Stimulated activated naive CD8-positive, alpha-beta T cell treated with anti-CD3 and anti-CD28 coated beads, Interleukin-15, amount 100 ng/mL, for 72 hours (primary cell): Measurements from ENCODE around the gene PDILT.

Experiments used
- ATAC-seq: fragments of 150-1000 bp; cut with Tn5 transposase; 2 replicates; pipeline ENCODE4 v1.10.0; 2021; ENCODE audit warnings: mild to moderate bottlenecking, moderate library complexity
- DNase-seq, 2 donors: peaks; one replicate each; pipeline ENCODE4 v3.0.0; 2021 to 2022
- H3K27ac Mint-ChIP-seq, 2 donors: one replicate each; pipeline ENCODE4 v1.8.0; 2022; ENCODE audit warnings: mild to moderate bottlenecking in 2 of 2, mixed read lengths in 2 of 2, moderate library complexity in 2 of 2
- H3K27me3 Mint-ChIP-seq: one replicate; pipeline ENCODE4 v1.8.0; 2022; ENCODE audit warnings: mixed read lengths
- H3K4me1 Mint-ChIP-seq: one replicate; pipeline ENCODE4 v1.8.0; 2022; ENCODE audit warnings: mild to moderate bottlenecking, mixed read lengths
- H3K4me3 Mint-ChIP-seq, 2 donors: one replicate each; pipeline ENCODE4 v1.8.0; 2022; ENCODE audit warnings: mild to moderate bottlenecking in 2 of 2, mixed read lengths in 2 of 2, moderate library complexity in 1 of 2
- H3K9me3 Mint-ChIP-seq, 2 donors: one replicate each; pipeline ENCODE4 v1.8.0; 2022; ENCODE audit warnings: mixed read lengths in 2 of 2

The PDILT gene

DNA sequence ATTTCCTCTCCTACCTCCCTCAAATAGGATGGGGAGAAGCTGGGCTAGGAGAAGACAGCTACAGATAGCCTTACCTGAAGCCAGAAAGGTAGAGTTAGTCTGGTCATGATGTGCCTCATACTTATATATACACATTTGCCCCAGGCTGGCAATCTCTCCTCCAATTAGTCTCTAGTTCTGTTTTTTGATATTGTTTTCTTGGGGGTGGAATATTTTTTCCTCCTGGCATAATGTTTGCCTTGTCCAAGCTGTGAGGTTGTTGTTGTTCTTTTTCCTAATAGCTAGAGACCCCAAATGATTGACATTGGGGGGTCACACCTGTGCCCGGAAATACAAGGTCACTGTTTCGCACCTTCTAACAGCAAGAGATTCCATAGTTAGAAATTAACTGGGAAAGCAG lies 51.9 kb downstream of the PDILT start, which contains the start of gene UMOD:
Gene UMOD (minus strand): TSS at position 101 of the 400 bp plus-strand sequence. CDS start 1,978 bp downstream, outside the sequence.
- Mint-ChIP-seq H3K4me3 (no peak within 1 kb of the TSS), H3K9me3 (peaks cover 0 to 4% of the 10 kb centered on the region in 2 donors), H3K27ac (no peak within 1 kb of the TSS), H3K4me1 (no peaks in the 10 kb centered on the region), H3K27me3 (no peaks in the 10 kb centered on the region)
- ATAC-seq (no peak), DNase-seq (no peak)

DNA sequence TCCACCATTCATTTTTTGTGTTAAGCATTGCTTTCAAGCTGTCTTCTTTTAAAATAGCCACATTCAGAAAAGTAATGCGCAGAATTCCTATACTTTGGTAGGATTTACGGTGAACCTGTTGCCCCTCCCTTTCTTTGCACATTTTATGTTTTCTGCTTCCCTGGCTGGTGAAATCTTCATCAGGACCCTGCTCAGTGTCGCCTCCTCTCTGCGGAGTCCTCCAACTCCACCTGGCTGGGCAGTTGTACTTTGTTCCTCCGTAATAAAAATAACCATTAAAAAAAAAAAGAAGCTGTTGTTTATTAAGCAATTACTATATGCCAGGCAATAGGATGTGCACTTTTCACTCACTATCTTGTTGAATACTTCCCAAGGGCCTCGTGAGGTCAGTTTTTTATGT lies 54.9 kb downstream of the PDILT start:
- no peak for ATAC-seq
- Mint-ChIP-seq H3K27me3 (no peaks in the 10 kb centered on the region), H3K4me3 (no peak overlapping the region), H3K9me3 (no peaks in the 10 kb centered on the region), H3K4me1 (no peaks in the 10 kb centered on the region), H3K27ac (no peak overlapping the region)
- no peak for DNase-seq

- Mint-ChIP-seq H3K27me3 (no peaks in the 10 kb centered on the region), H3K4me1 (no peaks in the 10 kb centered on the region), H3K27ac (no peak overlapping the region), H3K9me3 (no peaks in the 10 kb centered on the region), H3K4me3 (no peak overlapping the region)
- ATAC-seq (no peak), DNase-seq (no peak)
Measured at GRCh38 chr16:20348365-20349185, 56.0 kb downstream of the PDILT start.

- ATAC-seq, result no peak
- no peaks in the 10 kb centered on the region for H3K9me3 Mint-ChIP-seq
Measured at GRCh38 chr16:20347666-20348364, 56.7 kb downstream of the PDILT start.

GRCh38 chr16:20344611-20345010 lies 59.9 kb downstream of the PDILT start:
- H3K27me3 Mint-ChIP-seq, result no peaks in the 10 kb centered on the region
- H3K4me3 Mint-ChIP-seq, result no peak overlapping the region

More at GRCh38 chr16:20347666-20348364, 56.7 kb downstream of the PDILT start:
- Mint-ChIP-seq H3K4me3 (no peak overlapping the region), H3K27me3 (no peaks in the 10 kb centered on the region), H3K27ac (no peak overlapping the region), H3K4me1 (no peaks in the 10 kb centered on the region)
- no peak for DNase-seq

DNA sequence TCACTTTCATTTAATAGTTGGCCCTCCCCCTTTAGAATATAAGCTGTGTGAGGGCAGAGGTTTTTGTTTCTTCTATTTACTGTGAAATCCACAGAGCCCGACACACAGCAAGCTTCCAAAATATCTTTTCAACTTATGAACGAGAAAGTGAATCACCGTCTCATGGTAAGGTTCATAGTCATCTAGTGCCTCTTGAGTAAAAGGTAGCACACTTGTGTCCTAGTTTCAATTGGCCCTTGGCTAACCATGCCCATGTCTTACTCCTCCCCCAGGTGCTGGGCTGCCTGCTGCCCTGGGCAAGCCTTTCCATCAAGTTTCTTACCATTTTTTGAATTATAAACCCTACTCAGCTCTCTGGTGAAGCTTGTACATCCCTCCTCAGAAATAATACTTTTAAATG lies 64.8 kb downstream of the PDILT start:
- Mint-ChIP-seq H3K27me3 (peaks cover 8% of the 10 kb centered on the region), H3K4me3 (no peak overlapping the region)
- no peak for ATAC-seq

More at GRCh38 chr16:20344611-20345010, 59.9 kb downstream of the PDILT start:
- H3K9me3 Mint-ChIP-seq, result no peaks in the 10 kb centered on the region
- DNase-seq, result no peak
- H3K27ac Mint-ChIP-seq, result no peak overlapping the region
- H3K4me1 Mint-ChIP-seq, result no peaks in the 10 kb centered on the region
- no peak for ATAC-seq

GRCh38 chr16:20336955-20337354 lies 67.6 kb downstream of the PDILT start:
- ATAC-seq (no peak), DNase-seq (no peak)
- peaks cover 8% of the 10 kb centered on the region for H3K27me3 Mint-ChIP-seq
- H3K9me3 Mint-ChIP-seq, result no peaks in the 10 kb centered on the region
- H3K27ac Mint-ChIP-seq, result no peak overlapping the region
- H3K4me1 Mint-ChIP-seq, result no peaks in the 10 kb centered on the region
- no peak overlapping the region for H3K4me3 Mint-ChIP-seq

More for the DNA sequence above, 64.8 kb downstream of the PDILT start:
- DNase-seq, result no peak
- Mint-ChIP-seq H3K4me1 (no peaks in the 10 kb centered on the region), H3K9me3 (no peaks in the 10 kb centered on the region), H3K27ac (no peak overlapping the region)

DNA sequence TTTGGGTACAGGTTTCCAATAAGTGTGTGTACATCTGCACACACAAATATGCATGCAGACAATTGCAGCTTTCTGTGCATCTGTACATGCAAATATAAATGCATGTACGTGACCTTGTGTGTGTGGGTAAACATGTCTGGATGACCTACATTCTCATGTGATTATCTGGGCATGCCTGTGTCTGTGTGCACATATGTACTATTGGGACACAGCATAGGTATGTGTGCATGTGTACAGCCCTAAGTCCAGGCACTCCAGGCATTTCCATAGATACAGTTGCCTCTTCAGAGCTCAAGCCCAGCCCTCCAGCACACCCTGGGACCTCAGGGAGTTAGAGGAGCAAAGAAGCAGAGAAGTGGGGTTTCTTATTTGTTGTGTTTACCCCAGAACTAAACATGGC lies 70.1 kb downstream of the PDILT start:
- ATAC-seq, result no peak
- DNase-seq, result no peak
- no peak overlapping the region for H3K27ac Mint-ChIP-seq
- no peaks in the 10 kb centered on the region for H3K4me1 Mint-ChIP-seq
- no peaks in the 10 kb centered on the region for H3K9me3 Mint-ChIP-seq
- H3K4me3 Mint-ChIP-seq, result no peak overlapping the region
- H3K27me3 Mint-ChIP-seq, result peaks cover 8% of the 10 kb centered on the region

DNA sequence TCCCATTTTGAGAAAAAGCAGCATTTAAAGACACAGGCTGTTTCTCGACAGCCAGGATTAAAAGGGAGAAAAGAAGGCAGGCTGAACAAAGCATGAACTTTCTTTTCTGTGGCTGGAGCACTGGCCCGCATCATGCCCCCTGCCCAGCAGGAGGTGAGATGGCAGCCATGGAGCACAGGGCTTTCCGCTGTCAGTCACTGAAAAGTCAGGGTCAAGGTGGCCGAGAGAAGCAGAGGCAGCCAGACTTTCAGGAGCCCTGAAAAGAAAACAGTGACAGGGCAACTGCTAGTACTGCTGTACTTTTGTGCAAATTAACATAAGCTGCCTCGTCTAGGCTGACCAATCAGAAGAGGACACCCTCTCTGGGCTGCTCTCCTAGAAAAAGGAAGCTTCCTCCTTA lies 71.4 kb downstream of the PDILT start:
- ATAC-seq (no peak), DNase-seq (no peak)
- H3K27ac Mint-ChIP-seq, result no peak overlapping the region
- no peaks in the 10 kb centered on the region for H3K9me3 Mint-ChIP-seq
- H3K4me3 Mint-ChIP-seq, result no peak overlapping the region
- H3K4me1 Mint-ChIP-seq, result no peaks in the 10 kb centered on the region
- H3K27me3 Mint-ChIP-seq, result peaks cover 4% of the 10 kb centered on the region

DNA sequence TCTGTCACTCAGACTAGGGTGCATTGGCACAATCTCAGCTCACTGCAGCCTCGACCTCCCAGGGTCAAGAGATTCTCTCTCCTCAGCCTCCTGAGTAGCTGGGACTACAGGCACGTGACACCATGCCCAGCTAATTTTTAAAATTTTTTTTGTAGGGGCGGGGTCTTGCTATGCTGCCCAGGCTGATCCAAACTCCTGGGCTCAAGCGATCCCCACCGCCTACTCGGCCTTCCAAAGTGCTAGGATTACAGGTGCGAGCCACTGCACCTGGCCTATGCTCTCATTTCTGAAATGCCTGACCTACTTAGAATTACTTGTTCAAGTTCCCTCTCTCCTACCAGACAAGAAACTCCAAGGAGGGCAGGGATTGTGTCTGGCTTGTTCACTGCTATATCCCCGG lies 72.1 kb downstream of the PDILT start:
- H3K9me3 Mint-ChIP-seq, result no peaks in the 10 kb centered on the region
- DNase-seq (no peak), ATAC-seq (no peak)
- no peaks in the 10 kb centered on the region for H3K27me3 Mint-ChIP-seq
- no peak overlapping the region for H3K4me3 Mint-ChIP-seq
- H3K27ac Mint-ChIP-seq, result no peak overlapping the region
- H3K4me1 Mint-ChIP-seq, result no peaks in the 10 kb centered on the region

DNA sequence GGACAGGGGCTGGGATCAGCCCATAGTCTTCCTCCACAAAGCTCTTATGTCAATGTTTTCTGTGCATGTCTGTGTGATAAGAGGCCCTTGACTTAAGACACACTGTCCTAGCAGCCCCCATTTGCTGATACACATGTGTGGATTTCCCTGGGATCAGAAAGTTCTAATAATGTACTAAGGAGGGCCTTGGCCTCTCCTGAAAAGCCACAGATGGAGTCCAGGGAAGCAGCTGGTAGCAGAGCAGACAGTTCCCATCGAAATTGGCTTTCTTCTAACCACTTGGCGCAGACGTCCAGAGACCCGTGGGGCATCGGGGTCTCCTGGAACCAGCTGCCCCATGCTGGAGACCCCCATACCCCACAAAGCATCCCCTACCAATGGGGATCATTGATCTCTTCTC lies 72.9 kb downstream of the PDILT start:
- H3K4me1 Mint-ChIP-seq, result no peaks in the 10 kb centered on the region
- ATAC-seq (no peak), DNase-seq (no peak)
- H3K27me3 Mint-ChIP-seq, result no peaks in the 10 kb centered on the region
- H3K4me3 Mint-ChIP-seq, result no peak overlapping the region
- H3K27ac Mint-ChIP-seq, result no peak overlapping the region
- H3K9me3 Mint-ChIP-seq, result no peaks in the 10 kb centered on the region

DNA sequence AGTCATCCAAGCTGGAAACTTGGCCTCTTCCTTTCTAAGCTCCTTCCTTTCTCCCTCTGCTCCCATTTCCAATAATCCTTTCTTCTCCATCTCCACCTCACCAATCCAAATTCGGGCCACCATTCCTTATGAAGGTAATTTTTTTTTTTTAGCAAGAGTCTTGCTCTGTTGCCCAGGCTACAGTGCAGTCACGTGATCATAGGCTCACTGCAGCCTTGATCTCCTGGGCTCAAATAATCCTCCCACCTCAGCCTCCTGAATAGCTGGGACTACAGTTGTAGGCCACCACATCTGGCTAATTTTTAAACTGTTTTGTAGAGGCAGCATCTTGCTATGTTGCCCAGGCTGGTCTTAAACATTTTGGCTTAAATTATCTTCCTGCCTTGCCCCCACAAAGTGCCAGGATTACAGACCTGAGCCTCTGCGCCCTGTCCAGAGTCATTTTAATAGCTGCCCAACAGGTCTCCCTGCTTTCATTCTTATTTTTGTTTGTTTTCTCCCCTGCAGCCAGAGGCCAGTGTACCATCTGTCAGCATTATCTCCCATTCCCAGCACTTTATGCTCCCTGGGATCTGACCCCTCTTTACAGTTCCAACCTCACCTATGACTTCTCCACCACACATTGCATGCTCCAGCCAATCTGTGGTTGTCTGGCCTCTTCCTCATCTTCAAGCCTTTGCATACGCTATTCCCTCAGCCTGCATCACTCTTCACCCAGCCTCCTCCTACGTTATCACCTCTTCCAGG lies 75.0 kb downstream of the PDILT start:
- no peaks in the 10 kb centered on the region for H3K4me1 Mint-ChIP-seq
- no peak overlapping the region for H3K27ac Mint-ChIP-seq
- no peak overlapping the region for H3K4me3 Mint-ChIP-seq
- H3K27me3 Mint-ChIP-seq, result no peaks in the 10 kb centered on the region
- DNase-seq, result no peak
- H3K9me3 Mint-ChIP-seq, result no peaks in the 10 kb centered on the region
- ATAC-seq, result no peak

GRCh38 chr16:20327444-20328041 lies 77.0 kb downstream of the PDILT start, which contains the start of gene GP2:
TSS of gene GP2 (minus strand) at chr16:20327513. CDS start at chr16:20326431, 1,082 bp downstream.
- H3K4me3 Mint-ChIP-seq, result no peak within 1 kb of the TSS

DNA sequence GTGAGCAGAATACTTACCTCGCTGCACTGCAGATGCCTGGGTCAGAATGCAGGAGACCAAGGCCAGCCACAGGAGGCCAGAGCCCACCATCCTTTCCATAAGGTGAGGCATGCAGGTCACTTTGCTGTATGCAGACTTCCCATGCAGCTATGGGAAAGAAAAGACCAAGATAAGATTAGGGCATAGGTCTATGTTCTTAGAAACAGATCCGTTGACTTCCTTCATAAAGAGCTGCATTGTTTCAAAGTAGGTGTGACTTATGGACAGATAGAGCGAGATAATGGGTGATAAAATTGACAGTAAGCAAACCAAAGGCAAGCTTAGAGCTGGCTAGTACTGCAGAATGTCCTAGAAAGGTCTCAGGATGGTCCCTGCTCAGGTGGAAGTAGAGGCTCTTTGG lies 78.2 kb downstream of the PDILT start:
- DNase-seq (no peak), ATAC-seq (no peak)
- H3K4me3 Mint-ChIP-seq, result no peak overlapping the region
- H3K27ac Mint-ChIP-seq, result no peak overlapping the region
- H3K4me1 Mint-ChIP-seq, result no peaks in the 10 kb centered on the region
- peaks cover 7% of the 10 kb centered on the region for H3K27me3 Mint-ChIP-seq
- H3K9me3 Mint-ChIP-seq, result no peaks in the 10 kb centered on the region

More at GRCh38 chr16:20327444-20328041, 77.0 kb downstream of the PDILT start, which contains the start of gene GP2:
- Mint-ChIP-seq H3K9me3 (no peaks in the 10 kb centered on the region), H3K27ac (peak within 1 kb of the TSS in 1 of 2 donors; percentile 16), H3K27me3 (peaks cover 7% of the 10 kb centered on the region), H3K4me1 (no peaks in the 10 kb centered on the region)
- no peak for DNase-seq
- ATAC-seq, result no peak

DNA sequence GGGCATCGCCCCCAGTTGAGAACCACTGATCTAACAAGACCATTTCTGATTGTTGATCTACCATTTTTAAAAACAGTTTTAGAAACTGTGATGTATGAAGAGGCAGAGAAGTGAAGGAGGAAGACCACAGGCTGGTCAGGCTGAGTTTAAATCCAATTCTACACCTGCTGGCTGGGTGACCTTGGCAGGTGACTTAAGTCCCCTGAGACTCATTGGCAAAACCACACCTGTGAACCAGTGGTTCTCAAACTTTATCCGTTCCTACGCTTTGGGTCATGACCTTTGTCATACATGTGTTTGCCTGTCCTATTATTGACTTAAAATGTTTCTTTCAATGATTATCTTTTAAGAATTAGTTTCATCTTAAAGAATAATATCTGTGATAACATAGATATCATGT lies 79.5 kb downstream of the PDILT start:
- Mint-ChIP-seq H3K9me3 (no peaks in the 10 kb centered on the region), H3K27ac (no peak overlapping the region), H3K4me1 (no peaks in the 10 kb centered on the region), H3K27me3 (peaks cover 7% of the 10 kb centered on the region), H3K4me3 (no peak overlapping the region)
- DNase-seq, result no peak
- no peak for ATAC-seq
